NCI-H526 treated with DMSO at 0.1 percent for 48 hours (cell line): Measurements from ENCODE around the gene DPYSL3.
A peak's percentile ranks its signal among the peaks of the same experiment; 100 is the strongest.

Experiments used
- DNase-seq: peaks from one replicate; lab custom pipeline; 2025; lab: John Stamatoyannopoulos, UW

The DPYSL3 gene

DNA sequence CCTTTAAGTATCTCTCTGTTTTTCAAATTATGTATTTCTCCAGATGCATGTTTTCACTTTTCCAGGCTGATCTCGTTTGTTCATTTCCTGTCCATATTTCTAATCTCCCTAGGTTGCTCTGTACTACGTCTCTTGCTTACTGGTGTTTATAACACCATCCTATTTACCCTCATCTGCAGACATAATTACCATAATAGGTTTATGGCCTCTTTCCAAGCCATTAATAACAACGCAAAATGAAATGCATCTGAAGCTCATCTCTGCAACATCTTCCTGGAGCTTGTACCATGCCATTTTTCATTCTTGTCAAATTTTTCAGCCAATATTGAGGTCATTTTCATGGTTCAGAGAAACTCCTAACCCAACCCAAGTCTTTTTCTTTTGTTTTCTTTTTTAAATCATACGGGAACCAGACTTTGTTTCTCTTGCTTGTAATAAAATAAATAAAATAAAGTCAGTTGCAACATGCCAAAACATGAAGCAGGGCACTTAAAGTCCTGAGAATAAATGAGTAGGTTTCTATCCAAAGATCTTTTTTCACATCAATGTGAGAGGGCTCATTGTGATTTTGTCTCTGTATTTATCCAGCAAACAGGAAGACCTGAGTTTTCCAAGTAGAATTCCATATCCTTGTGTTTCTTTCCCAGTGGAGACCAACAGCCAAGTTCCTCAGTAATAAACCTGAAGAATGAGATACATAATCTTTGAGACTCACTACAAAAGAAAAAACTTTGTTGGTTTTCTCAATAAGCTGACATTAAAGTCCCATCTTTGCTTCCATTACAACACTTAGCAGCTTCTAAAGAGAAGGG lies 37.0 kb downstream of the DPYSL3 start:
- no peak for DNase-seq

DNA sequence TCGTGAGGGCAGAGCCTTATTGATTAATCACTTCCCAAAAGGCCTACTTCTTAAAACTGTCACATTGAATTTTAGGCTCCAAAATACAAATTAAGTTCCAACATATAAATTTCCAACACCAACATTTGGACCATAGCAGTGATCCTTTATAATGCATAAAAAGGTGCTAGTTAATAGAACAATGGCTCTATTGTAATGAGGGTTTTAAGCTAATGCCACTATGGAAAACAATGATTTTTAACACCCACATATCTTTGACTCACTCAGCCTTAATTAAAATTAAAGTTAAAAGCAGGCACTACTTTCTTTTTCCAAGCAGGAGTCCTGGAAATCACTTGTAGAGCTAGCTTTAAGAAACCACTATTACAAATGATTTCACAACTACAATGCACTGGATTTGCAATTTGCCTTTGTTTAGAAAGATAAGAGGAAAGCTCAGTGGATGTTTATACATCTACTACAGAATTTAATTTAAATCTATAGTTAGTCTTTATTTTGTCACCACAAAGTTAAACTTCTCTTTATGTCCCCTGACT lies 41.8 kb downstream of the DPYSL3 start:
- DNase-seq: no peak

DNA sequence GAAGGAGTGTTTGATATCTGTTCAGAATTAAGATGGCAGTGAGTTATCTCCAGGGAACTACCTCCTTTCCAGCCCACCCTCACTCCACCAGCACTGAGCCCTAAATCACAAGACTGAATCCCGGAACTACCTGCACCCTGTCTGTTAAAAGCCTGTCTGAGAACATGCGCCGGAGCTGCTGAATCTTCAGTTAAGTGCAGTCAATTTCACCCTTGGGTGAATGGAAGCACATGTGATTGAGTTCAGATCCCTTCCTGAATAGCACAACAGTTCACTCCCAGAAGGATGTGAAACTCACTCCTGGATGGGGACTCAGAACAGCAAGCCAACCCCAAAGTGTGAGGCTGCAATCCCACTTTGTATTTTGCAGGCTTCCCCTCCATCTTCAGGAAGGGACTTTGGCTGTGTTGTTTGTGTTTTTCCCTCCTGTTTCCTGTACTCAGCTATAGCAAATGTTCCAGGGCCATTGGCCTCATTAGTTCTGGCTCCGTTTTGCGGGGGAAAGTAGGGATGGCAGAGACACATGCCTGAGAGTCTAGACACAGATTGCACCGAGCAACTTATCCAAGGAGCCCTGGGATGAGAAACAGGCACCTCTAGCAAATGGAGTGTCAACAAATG lies 43.4 kb downstream of the DPYSL3 start:
- no peak for DNase-seq

DNA sequence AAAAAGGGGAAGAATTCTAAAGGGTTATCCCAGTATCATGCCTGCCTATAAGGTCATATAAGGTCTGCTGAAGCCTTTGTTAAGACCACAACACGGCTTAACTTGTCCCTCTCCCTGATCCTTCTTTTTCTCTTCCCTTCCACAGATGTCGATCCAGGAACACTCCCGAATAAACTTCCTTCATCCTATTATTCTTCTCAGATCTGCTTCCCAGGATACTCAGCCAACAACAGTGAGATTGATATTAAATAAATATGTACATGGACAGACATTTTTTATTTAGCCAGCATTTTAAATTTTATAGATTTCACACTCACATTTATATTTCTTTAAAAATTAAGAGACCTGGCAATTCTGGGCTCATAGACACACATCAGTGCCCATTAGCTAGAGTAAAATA lies 44.1 kb downstream of the DPYSL3 start:
- DNase-seq: no peak

DNA sequence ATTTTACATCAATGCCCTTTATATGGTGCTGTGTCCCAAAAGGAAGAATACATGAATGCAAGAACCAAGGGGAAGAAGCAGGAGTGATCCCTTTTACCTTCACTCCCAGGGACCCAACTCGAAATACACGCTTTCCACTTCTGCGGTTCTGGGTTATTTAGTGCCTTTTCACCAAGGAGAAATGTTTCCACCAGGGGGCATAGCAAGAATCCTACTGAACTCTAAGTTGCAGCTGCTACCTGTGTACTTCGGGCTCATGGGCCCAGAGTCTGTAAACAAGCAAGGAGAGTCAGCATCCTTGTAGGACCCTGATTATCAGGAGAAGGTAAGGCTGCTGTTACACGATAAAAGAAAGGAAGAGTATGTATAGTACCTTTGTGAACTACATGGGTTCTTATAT lies 45.7 kb downstream of the DPYSL3 start:
- no peak for DNase-seq

DNA sequence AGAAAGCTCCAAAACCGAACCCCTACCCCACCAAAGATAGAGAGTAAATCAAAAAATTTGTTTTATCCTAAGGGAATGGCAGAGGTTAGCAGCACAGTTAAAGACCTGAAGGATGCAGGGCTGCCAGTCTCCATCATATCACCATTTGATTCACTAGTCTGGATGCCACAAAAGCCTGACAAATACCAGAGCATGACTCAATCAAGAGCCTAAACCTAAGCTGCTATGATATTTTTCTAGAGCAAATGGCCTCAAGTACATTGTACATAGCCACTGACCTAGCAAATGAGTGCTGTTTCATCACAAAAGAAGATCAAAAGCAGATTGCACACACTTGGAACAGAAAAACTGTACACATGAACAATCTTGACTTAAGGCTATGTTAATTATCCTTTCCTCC lies 48.0 kb downstream of the DPYSL3 start:
- no peak for DNase-seq

DNA sequence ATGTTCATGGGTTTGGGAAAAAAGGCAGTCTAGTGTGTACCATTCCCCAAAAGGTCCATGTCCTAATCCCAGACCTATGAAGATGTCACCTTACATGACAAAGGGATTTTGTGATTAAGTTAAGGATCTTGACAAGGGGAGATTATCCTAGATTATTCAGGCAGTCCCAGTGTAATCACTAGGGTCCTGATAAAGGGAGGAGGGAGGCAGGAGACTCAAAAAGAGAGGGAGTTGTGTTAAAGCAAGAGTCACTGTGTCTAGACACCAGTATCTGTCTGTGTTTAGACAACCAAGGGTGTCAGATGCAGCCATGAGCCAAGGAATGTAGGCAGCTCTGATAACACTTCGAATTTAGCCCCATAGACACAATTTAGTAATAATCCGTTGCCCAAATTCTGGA lies 49.5 kb downstream of the DPYSL3 start:
- no peak for DNase-seq

DNA sequence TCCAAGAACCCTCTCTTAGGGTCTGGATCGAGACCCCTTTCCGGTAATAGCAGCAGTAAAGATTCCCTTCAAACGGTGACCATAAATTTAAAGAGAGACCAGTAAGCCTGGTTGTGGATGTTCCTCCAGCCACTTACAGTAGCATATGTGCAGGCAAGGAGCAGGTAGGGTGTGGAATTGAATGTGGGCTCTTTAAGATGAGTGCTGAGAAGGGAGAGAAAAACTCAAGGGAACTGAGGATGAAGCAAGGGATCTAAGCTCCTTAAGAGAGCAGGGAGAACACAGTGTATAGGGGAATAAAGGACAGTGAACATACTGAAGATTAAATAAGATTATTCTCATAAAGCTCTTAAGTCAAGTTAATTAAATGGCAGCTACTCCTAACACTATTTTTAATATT lies 51.3 kb downstream of the DPYSL3 start:
- no peak for DNase-seq

DNA sequence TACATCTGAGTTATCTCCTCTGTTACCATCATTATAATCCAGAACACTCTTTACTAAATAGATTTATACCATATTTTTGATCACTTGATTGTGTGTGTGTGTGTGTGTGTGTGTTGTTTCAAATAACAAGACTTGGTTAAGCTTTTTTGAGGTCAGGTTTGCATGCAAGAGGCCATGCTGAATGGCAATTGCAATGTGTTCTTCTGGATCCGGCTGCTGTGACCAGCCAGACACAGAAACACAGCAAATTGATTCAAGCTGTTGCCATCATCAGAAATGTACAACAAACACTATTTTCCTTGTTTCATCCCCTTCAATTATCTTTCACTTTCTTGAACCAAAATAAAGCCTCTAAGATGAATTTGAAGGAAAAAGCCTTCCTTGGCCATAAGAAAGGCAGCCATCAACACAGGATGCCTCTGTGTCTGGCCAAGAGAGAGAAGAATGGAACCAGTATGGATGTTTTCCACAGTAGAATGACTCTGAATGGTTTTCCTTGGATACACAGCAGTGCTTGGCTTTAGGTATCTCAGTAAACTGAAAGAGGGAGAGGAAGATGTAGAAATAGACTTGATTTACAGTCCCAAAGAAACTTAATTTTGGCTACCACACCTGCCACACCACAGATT lies 53.9 kb downstream of the DPYSL3 start:
- DNase-seq: peak; percentile 29

DNA sequence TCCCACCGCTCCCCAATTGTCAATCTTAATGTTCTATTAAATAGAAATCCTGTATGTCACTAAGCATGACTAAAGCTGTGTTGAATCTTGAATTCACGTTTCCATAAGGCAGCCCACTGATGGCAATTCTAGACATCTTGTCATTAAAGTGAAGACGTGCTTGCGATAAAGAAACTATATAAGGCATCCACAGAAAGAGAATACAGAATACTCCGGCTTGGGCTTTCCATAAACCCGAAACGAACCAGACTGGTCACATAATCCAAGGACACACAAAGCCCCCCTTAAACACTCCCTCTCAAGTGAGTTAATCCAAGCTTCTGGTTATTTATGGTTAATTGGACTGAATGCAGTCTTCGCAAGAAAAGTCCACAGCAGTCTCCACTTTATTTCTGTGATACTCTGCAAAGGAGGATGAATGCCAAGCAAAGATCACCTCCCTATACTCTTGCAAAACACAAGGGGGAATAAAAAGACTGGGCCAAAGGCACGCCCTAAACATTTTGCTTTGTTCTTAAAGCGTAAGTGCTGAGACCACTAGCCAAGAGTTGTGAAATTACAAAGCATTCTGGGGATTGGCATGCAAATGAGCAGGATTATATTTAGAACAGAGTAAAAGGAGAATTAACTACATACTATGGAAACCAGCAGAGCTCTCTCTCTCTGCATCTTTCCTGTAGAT lies 54.7 kb downstream of the DPYSL3 start:
- peak; percentile 75 for DNase-seq

DNA sequence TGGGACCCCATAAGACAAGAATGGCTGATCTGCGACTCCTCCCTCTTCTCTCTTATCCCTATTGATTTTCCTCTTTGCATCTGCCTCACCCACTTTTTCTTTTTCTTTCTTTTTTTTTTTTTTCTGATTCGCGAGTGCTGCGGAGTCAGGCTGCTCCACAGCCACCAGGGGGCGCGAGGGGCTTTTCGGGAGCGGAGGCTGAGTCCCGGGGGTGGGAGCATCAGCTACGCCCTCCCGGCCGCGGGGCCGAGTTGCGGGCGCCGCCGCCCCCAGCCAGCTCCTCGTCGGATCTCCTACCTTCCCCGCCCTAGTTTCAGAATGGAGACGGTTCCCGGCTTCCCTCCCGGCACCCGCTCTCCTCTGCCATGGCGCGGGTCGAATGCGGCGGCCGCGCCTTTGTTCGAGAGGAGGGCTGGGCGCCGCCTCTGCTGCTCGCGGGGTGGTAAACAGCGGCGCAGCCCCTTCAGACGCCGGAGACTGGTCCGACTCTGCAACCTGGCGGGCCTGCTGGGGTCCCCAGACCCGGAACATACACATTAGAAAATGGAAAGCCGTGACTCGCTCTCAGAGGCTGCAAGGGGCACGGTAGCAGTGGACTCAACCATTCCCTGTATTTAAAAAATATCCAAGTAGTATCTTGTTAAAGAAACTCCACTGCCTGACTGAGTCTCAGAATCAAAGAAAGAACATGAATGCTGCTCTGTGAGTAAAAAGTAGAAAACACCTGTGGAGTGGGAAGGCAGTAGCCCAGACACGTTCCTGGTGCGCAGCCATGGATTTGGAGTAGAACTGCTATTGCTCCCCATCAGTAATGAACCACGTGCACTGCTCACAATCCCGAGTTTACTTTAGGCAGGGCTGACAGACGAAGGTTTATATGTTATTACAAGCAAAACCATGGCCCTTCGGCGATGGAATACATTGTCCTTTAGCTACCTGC lies 55.7 kb downstream of the DPYSL3 start:
- peak; percentile 83 for DNase-seq

DNA sequence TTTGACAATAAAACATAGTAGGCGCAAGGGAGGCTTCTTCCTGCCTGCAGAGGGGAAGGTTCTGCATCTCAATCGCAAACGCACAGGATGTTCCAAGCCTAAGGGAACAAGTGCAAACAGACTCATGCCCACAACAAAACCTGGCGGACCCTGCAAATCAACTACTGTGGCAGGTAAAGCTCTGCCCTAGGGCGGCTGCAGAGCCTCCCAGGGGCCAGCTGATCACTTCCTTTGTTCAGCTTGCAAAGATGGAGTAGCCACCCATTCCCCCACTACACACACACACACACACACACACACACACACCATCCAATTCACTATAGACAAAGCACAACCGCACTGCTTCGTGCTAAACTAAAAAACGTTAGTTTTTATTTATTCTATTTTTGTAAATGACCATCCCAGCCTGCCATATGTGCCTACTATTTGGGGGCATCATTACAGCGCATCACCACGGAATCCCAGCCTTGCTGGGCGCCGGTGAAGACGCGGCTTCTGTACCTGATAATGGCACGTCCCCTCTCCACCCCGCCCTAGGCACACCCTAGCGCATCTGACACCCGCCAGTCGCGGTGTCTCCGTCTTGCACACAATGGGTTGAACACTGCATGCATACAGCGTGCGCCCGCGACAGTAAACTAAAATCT lies 57.6 kb downstream of the DPYSL3 start:
- peak; percentile 75 for DNase-seq

DNA sequence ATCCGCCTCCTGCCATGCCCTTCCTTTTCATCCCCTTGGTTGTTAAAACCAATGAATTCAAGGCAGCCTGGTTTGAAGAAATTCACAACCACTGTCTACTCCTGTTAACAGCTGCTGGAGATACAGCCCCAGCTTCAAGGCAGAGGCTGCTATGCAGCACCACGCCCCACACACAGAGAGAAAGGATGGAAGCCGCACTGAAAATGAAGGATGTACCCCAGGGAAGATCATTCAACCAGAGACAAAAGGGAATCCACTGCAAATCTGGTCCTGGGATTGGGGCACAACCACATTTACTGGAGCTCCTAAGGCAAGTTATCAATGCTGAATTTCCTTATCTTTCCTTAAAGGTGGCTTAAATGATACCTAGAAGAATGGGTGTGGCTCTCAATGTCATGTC lies 58.7 kb downstream of the DPYSL3 start:
- no peak for DNase-seq

DNA sequence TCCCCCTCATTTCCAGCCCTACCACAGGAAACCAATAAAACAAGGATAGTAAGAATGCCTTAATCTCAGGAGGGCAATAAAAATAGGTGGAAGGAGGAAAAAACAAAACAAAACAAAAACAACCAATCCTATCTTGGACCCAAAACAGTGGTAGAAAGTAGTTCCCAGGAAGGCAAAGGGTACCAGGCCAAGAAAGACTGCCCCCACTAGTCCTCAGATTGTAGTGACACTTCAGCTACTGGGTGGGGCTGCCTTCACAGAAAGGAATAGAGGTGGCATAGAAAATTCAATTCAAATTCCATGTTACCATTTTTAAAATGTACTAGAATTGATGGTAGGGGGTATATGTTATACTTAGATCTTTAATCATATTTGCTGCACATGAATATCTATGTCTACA lies 59.3 kb downstream of the DPYSL3 start:
- no peak for DNase-seq

DNA sequence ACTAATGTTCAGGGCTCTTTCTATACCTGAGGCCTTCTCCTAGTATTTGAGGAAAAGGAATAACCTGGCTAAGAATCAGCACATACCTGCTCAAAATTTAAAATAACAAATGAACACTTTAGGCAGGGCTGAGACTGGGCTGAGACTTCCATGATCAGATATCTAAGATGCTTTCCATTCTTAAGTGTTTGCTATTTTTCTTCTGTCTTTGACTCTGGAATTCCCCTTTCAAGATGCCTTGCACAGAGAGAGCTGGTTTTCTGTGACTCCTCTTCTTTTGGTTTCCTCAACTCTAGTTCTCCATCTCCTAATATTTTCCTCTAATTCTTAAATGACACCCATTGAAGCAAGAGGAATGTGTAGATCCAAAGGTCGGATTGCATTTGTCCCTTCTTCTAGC lies 61.1 kb downstream of the DPYSL3 start:
- no peak for DNase-seq

DNA sequence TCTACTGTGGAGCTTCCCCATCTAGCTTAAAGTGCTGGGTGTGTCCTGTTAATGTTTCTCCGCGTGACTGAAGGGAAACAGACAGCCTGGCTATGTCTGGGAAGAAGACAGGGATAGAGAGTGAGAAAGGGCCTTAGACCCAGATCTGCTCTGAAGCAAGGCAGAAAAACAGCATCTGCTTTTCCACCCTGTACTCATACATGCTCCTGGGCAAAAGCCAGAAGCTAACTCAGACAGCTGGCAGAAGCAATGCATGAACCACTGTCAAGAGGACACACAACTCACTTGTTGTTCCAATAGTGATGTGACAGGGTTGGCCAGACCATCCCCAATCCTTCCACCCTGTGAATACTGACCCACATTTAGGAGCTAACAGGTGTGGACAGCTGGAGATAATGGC lies 63.3 kb downstream of the DPYSL3 start:
- DNase-seq: no peak

DNA sequence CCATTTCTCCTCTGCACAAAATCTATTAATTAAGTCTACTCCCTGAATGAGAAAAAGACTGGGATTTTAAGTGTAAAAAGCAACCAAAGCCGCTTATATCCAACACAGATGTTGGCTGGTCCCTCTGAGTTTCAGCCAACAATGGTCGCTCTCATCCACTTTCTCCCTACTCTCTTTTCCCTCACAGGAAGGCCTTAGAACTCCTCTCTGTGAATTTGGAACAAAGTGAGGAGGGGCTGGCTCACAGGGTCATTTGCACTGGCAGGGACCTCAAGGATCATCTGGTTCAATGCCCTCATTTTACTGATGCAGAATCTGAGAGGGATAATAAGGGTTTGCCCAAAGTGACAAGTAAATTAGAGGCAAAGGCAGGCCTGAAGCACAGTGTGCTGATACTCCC lies 64.0 kb downstream of the DPYSL3 start:
- DNase-seq: no peak

DNA sequence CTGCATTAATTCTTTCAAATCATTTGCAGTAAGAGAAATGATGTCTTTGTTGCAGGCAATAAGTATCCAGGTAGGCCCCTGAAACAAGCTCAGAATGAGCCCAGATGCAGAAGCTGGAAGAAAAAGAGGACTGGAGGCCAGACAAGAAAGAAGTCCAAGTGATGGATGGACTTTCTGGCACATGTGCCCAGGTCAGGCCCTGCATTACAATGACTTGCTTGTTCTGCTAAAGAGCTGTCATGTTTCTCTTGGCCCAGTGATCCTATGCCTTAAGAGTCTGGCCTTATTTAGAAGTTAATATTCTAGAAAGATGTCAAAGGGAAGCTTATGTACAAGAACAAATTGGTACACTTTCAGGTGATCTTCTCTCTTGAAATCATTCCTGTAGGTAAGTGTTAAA lies 64.8 kb downstream of the DPYSL3 start:
- no peak for DNase-seq

DNA sequence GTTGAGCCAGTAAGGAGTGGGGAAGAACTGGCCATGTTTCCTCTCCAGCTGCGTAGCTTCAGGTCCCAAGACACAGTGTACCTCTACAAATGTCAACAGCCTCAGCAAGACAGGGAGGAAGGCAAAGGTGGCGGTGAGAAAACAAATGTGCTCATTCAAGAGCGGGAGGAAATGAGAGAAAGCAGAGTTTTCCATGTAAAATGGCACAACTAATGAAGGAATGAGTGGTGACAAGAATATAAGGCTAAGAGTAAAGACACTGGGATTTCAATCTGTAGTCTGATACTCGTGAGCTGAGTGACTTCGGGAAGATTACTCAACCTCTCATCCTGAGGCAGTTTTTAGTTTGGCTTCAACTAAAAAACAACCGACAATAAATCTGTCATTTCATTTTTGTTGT lies 67.6 kb downstream of the DPYSL3 start:
- no peak for DNase-seq

DNA sequence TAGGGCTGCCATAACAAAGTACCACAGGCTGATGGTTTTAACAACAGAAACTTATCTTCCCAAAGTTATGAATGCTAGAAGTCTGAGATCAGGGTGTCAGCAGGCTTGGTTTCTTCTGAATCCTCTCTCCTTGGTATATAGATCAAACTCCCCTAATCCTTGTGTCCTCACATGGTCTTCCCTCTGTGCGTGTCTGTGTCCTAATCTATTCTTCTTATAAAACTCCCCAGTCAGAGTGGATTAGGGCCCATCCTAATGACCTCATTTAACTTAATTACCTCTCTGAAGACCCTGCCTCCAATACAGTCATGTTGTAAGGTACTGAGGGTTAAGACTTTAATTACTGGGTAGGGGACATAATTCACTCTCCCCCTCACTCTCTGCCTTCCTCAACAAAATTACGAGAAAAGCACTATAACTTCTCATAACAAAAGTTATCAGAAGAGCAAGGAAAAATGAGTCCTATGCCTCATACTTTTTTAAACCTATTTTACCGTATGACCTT lies 68.6 kb downstream of the DPYSL3 start:
- DNase-seq: no peak

DNA sequence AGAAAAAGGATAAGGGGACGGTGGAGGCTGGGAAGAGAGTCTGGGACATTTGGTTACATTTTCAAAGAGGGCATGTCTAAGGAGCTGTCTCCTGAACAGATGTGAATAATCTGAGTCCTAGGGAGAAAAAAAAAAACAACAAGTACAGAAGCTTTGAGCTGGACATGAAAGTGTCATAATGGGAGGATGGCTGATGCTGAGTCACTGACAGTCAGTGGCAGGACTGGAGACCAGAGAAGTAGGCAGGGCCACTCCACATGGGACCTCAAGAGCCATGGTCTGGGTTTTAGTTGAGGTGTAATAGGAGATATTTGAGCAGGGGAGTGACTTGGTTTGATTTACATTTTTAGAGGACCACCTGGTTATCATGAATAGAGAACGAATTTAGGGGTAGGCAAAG lies 70.6 kb downstream of the DPYSL3 start:
- no peak for DNase-seq
